Sigmoid colon (tissue), 7 donors: ENCODE measurements around the gene TMEM243. TPM values are rescaled to one million over a fixed set of nuclear protein-coding genes. Genes with fewer than 3 reads are reported as not detected.

ENCODE experiments used
- DNase-seq: peaks from one replicate; pipeline ENCODE4 v3.0.0-alpha.2; 2019
- H3K27ac ChIP-seq, 4 donors: fragments of 200-600 bp; sonication (generic); one replicate each; pipeline ENCODE4 v1.5.1; 2016 to 2019; ENCODE audit warnings: mild to moderate bottlenecking in 1 of 4
- H3K27me3 ChIP-seq, 3 donors: fragments of 200-600 bp; sonication (generic); one replicate each; pipeline ENCODE4 v1.5.1; 2019; ENCODE audit warnings: mild to moderate bottlenecking in 1 of 3
- H3K36me3 ChIP-seq, 4 donors: fragments of 200-600 bp; sonication (generic); one replicate each; pipeline ENCODE4 v1.5.1; 2016 to 2019
- H3K4me1 ChIP-seq, 4 donors: fragments of 200-600 bp; sonication (generic); one replicate each; pipeline ENCODE4 v1.5.1; 2017 to 2019
- H3K4me3 ChIP-seq, 4 donors: fragments of 200-600 bp; sonication (generic); one replicate each; pipeline ENCODE4 v1.5.1; 2017 to 2019; ENCODE audit warnings: mild to moderate bottlenecking in 2 of 4, moderate library complexity in 1 of 4
- H3K9me3 ChIP-seq, 4 donors: fragments of 200-600 bp in 3 of 4; sonication (generic) in 3 of 4; one replicate each; pipeline versions ENCODE4 v1.5.1 to v1.6.1; 2013 to 2019
- EP300 ChIP-seq, 4 donors: sonication (generic); formaldehyde crosslinking; IDR thresholded peaks; one replicate each; pipeline ENCODE4 v1.6.1; 2017; ENCODE audit warnings: antibody characterized with exemption in 4 of 4
- POLR2A ChIP-seq, 2 donors: fragments of 450-650 bp; IDR thresholded peaks; one replicate each; pipeline ENCODE4 v1.6.1; 2016; ENCODE audit warnings: antibody characterized with exemption in 2 of 2, mild to moderate bottlenecking in 2 of 2, moderate library complexity in 2 of 2
- POLR2AphosphoS5 ChIP-seq, 4 donors: sonication (generic); formaldehyde crosslinking; IDR thresholded peaks; one replicate each; pipeline ENCODE4 v1.6.1; 2017; ENCODE audit warnings: antibody characterized with exemption in 4 of 4
- WGBS, 2 donors: extraction: QIAGEN DNeasy Blood & Tissue Kit; methylation state at CpG; one replicate each; pipeline ENCODE4 v1.1.7; 2013; 5-methylcytosine and 5-hydroxymethylcytosine counted together
- intact Hi-C: fragments of 100-400 bp; cut with DNase I; formaldehyde crosslinking; loops from one replicate; pipeline ENCODE4 v1.15.1; 2023
- polyA plus RNA-seq, 3 donors: library from polyadenylated mRNA; stranded (reverse); fragments of 200-250 nt; gene quantifications; one replicate each; pipeline ENCODE4 v1.2.3, GENCODE V29; 2013
- total RNA-seq, 4 donors: library from RNA; depleted of rRNA; stranded (reverse); fragments of >200 nt; gene quantifications; one replicate each; pipeline ENCODE4 v1.1.0, GENCODE V29; 2016
- TF ChIP-seq, protein P1 (sequence below), 4 experiments: fragments of 450-650 bp in 3 of 4; fragments of 200-600 bp in 1 of 4; IDR thresholded peaks; one replicate each; pipeline ENCODE4 v1.5.1; 2016 to 2019; ENCODE audit warnings: antibody characterized with exemption in 4 of 4, mild to moderate bottlenecking in 3 of 4, moderate library complexity in 2 of 4
- donor health status: healthy with polysubstance abuse.
- donor health status: Bipolar disorder and iron deficiency.
- donor health status: healthy.

TMEM243 gene
- total and polyA plus RNA-seq, 7 donors = 10.6 to 37.7 (median 29.4) TPM

DNA sequence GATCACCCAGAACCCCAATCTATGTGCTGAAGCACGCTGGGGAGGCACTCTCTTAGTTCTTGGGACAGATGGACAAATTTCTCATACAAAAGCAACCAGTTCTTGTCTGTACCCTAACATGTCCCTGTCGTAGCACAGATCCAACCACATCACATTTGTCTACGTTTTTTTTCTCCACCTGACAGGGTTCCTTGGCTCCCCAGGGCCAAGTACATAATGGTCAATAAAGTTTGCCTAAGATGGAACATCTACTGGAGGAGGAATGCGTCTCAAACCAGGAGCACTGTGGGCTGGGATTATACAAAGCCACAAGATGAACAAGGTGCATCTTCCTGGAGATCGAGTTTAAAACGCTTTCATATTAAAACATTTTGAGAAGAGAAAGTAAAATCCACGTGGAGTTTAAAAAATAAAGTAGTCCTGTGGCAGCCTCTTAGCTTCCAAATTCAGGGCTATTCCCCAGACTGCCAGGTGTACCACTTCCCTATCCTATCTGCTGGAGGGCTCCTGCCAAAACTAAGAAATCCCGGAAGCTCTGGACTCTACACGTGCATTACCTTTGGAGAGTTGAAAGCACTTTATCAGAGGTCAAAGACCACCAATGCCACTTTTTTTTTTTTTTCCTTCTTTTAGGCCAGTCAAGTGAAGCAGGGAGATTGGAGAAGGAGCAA, 1.4 kb downstream of the TMEM243 start:
- TF ChIP-seq POLR2AphosphoS5 (IDR thresholded peaks at IDR 0.05) (no peak), EP300 (IDR thresholded peaks at IDR 0.05) (no peak), POLR2A (IDR thresholded peaks at IDR 0.05) (no peak)
- TF ChIP-seq, protein P1, sequence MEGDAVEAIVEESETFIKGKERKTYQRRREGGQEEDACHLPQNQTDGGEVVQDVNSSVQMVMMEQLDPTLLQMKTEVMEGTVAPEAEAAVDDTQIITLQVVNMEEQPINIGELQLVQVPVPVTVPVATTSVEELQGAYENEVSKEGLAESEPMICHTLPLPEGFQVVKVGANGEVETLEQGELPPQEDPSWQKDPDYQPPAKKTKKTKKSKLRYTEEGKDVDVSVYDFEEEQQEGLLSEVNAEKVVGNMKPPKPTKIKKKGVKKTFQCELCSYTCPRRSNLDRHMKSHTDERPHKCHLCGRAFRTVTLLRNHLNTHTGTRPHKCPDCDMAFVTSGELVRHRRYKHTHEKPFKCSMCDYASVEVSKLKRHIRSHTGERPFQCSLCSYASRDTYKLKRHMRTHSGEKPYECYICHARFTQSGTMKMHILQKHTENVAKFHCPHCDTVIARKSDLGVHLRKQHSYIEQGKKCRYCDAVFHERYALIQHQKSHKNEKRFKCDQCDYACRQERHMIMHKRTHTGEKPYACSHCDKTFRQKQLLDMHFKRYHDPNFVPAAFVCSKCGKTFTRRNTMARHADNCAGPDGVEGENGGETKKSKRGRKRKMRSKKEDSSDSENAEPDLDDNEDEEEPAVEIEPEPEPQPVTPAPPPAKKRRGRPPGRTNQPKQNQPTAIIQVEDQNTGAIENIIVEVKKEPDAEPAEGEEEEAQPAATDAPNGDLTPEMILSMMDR (IDR thresholded peaks at IDR 0.05) = no peak
- no peaks in the 10 kb centered on the region for H3K36me3 ChIP-seq

DNA sequence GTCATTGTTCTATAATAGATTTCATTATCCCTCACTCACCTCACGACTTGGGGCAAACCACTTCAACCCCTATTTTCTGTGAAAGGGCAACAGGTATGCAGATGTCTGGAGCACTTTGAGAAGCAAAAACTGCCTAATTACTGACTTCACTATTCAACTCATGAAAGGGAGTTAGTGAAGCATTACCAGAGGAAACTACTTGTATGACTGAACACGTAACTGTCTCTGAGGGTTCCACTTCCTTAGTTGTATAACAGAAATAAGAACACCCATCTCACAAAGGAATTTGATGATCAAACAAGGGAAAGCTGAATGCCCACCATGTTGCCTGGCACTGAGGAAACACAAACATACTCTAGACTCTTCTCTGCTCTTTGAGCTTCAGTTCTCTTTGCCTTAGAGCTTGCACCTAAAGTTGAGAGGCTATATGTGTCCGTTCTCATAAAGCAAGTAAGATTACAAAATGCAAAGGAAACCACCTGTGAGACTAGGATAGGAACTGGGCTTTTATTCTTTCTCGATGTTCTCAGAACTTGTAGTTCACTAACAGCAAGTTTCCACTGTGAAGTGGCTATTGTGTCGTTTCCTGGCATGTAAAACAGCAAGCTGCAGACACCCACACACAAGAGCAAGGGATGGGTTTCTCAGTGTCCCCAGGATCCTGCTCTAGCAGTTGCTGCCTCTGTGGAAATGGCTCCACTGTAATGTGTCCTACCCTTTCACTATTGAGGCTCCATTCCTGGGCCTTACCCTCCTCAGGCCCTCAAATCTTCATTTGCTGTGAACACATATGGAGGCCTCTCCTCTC, 2.6 kb downstream of the TMEM243 start:
- no peak overlapping the region for H3K4me3 ChIP-seq
- WGBS, 2 donors = 39 to 69% methylated on average over 5 of the region's 5 CpGs
- H3K36me3 ChIP-seq = no peaks in the 10 kb centered on the region
- DNase-seq = no peak
- no peak overlapping the region for H3K27ac ChIP-seq
- peaks cover 0 to 32% (median 17%) of the 10 kb centered on the region in 4 donors for H3K4me1 ChIP-seq
- H3K27me3 ChIP-seq = no peaks in the 10 kb centered on the region
- H3K9me3 ChIP-seq = no peaks in the 10 kb centered on the region
- no peak for TF ChIP-seq POLR2AphosphoS5 (IDR thresholded peaks at IDR 0.05)
- TF ChIP-seq, protein P1 (IDR thresholded peaks at IDR 0.05) = no peak
- no peak for TF ChIP-seq EP300 (IDR thresholded peaks at IDR 0.05)
- TF ChIP-seq POLR2A (IDR thresholded peaks at IDR 0.05) = no peak
- intact Hi-C loops = no loop called here

More for the DNA sequence above, 1.4 kb downstream of the TMEM243 start:
- no peak for DNase-seq
- no peaks in the 10 kb centered on the region for H3K9me3 ChIP-seq
- H3K4me1 ChIP-seq = peaks cover 0 to 32% (median 17%) of the 10 kb centered on the region in 4 donors
- no peaks in the 10 kb centered on the region for H3K27me3 ChIP-seq
- 48 to 49% methylated on average over 9 of the region's 9 CpGs for WGBS, 2 donors
- peak overlapping the region; percentile 75 to 86 (median 84) for H3K4me3 ChIP-seq
- intact Hi-C loops = loop anchor here (2.0 kb wide), 1 partner anchor 65 kb away; the partner anchor contains the start of gene DMTF1
- peak overlapping the region; percentile 83 to 86 (median 85) for H3K27ac ChIP-seq

DNA sequence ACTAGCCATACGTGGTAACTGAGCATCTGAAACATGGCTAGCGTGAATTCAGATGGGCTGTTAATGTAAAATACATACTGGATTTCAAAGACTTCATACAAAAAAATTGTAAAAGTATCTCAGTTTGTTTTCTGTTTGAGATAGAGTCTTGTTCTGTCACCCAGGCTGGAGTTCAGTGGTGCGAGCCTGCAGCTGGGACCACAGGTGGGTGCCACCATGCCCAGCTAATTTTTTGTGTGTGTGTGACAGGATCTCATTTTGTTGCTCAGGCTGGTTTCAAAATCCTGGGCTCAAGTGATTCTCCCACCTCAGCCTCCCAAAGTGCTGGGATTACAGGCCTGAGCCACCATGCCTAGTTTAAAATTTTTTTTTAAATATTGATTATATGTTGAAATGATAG, 4.5 kb downstream of the TMEM243 start:
- Histone ChIP-seq H3K9me3 (no peaks in the 10 kb centered on the region), H3K4me1 (peaks cover 0 to 19% (median 9%) of the 10 kb centered on the region in 4 donors), H3K27me3 (no peaks in the 10 kb centered on the region), H3K27ac (no peak overlapping the region), H3K4me3 (no peak overlapping the region), H3K36me3 (no peaks in the 10 kb centered on the region)
- intact Hi-C loops = no loop called here
- no peak for DNase-seq
- no peak for TF ChIP-seq EP300 (IDR thresholded peaks at IDR 0.05)
- 79 to 97% methylated on average over 3 of the region's 3 CpGs for WGBS, 2 donors

DNA sequence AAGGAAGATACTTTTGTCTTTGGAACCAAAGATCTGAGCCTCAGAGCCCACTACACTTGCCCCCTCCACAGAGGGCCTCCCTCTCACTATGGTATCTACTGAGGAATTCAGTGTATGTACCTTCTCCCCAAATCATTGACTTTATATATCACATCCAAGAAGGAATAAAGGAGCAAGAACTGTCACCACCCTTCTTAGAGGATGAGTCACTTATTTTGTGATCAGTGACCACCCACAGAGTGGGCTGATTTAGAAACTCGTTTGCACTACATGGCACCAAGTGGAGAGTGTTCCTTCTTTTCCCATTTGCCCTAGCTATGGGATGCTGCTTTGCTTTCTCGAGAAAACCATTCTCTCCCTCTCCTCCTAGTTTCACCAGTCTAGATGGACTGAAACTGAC, 5.7 kb downstream of the TMEM243 start:
- Histone ChIP-seq H3K36me3 (no peaks in the 10 kb centered on the region), H3K4me1 (peaks cover 0 to 17% (median 7%) of the 10 kb centered on the region in 4 donors), H3K4me3 (no peak overlapping the region), H3K9me3 (no peaks in the 10 kb centered on the region), H3K27ac (no peak overlapping the region), H3K27me3 (no peaks in the 10 kb centered on the region)
- no peak for TF ChIP-seq POLR2A (IDR thresholded peaks at IDR 0.05)
- TF ChIP-seq, protein P1 (IDR thresholded peaks at IDR 0.05) = no peak
- no peak for TF ChIP-seq EP300 (IDR thresholded peaks at IDR 0.05)
- TF ChIP-seq POLR2AphosphoS5 (IDR thresholded peaks at IDR 0.05) = no peak
- intact Hi-C loops = no loop called here
- WGBS, 2 donors = 60 to 67% methylated on average over 2 of the region's 2 CpGs
- no peak for DNase-seq

DNA sequence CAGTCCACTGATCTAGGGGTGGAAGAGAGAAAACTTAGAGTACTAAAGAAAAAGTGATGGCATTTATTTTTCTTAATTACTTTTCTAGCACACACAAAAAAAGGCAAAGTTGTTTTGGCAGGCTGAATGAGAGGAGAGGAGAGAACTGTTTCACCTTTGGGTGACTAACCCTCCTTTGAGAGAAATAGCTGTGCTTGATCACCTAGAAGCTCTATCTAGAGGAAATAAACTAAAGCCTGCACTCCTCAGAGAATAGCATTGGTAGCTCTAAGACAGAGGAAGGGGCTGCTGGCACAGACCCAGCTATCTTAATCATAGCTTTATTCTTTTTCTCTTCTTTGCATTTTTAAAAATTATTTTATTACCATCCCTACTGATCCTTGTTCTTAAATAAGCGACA, 6.3 kb downstream of the TMEM243 start:
- TF ChIP-seq POLR2AphosphoS5 (IDR thresholded peaks at IDR 0.05) = no peak
- TF ChIP-seq, protein P1 (IDR thresholded peaks at IDR 0.05) = no peak
- intact Hi-C loops = no loop called here
- Histone ChIP-seq H3K4me3 (no peak overlapping the region), H3K9me3 (no peaks in the 10 kb centered on the region), H3K36me3 (no peaks in the 10 kb centered on the region), H3K4me1 (peaks cover 0 to 13% (median 4%) of the 10 kb centered on the region in 4 donors), H3K27ac (no peak overlapping the region), H3K27me3 (no peaks in the 10 kb centered on the region)
- DNase-seq = no peak
- WGBS, 2 donors = 88 to 89% methylated on average over 1 of the region's 1 CpG
